Measurements from ENCODE around the gene ATP4B.
"Not testable (repeated sequence)": the region's sequence is repeated elsewhere in the genome, so short reads cannot be mapped to it uniquely, and the experiment has no call there.

ATP4B gene

GRCh38 chr13:113627136-113627535 lies 30.9 kb downstream of the ATP4B start:
- H3K4me1 Mint-ChIP-seq, result no peaks in the 10 kb centered on the region
- H3K4me3 Mint-ChIP-seq, result no peak overlapping the region
- peaks cover 3% of the 10 kb centered on the region for H3K27me3 Mint-ChIP-seq (ENCODE audit: low read depth)
- peaks cover 68% of the 10 kb centered on the region for H3K36me3 Mint-ChIP-seq (ENCODE audit: low read depth)
- no peaks in the 10 kb centered on the region for H3K9me3 Mint-ChIP-seq
- TF ChIP-seq CTCF (IDR thresholded peaks at IDR 0.05; ENCODE audit: unreplicated experiment in 3 of 3), result no peak
- H3K27ac Mint-ChIP-seq, result peak overlapping the region in 1 of 3 experiments; percentile 57

- peaks cover 70% of the 10 kb centered on the region for H3K36me3 Mint-ChIP-seq (ENCODE audit: low read depth)
- H3K4me1 Mint-ChIP-seq, result no peaks in the 10 kb centered on the region
- TF ChIP-seq CTCF (IDR thresholded peaks at IDR 0.05; ENCODE audit: unreplicated experiment in 3 of 3), result no peak
- H3K9me3 Mint-ChIP-seq, result no peaks in the 10 kb centered on the region
- peak overlapping the region in 1 of 3 experiments; percentile 57 for H3K27ac Mint-ChIP-seq
- H3K27me3 Mint-ChIP-seq (ENCODE audit: low read depth), result peaks cover 3% of the 10 kb centered on the region
- H3K4me3 Mint-ChIP-seq, result no peak overlapping the region
Observed at GRCh38 chr13:113625965-113626721, 31.9 kb downstream of the ATP4B start.

GRCh38 chr13:113624640-113625304 lies 33.2 kb downstream of the ATP4B start:
- not testable (repeated sequence) for H3K9me3 Mint-ChIP-seq; H3K27ac Mint-ChIP-seq; H3K4me3 Mint-ChIP-seq; H3K4me1 Mint-ChIP-seq; H3K27me3 Mint-ChIP-seq (ENCODE audit: low read depth)
- H3K36me3 Mint-ChIP-seq (ENCODE audit: low read depth), result peaks cover 66% of the 10 kb centered on the region

- no peaks in the 10 kb centered on the region for H3K4me1 Mint-ChIP-seq
- no peak for TF ChIP-seq CTCF (IDR thresholded peaks at IDR 0.05; ENCODE audit: unreplicated experiment in 3 of 3)
- H3K4me3 Mint-ChIP-seq, result no peak overlapping the region
- no peak overlapping the region for H3K27ac Mint-ChIP-seq
- H3K9me3 Mint-ChIP-seq, result no peaks in the 10 kb centered on the region
- H3K27me3 Mint-ChIP-seq (ENCODE audit: low read depth), result peaks cover 3% of the 10 kb centered on the region
- peaks cover 66% of the 10 kb centered on the region for H3K36me3 Mint-ChIP-seq (ENCODE audit: low read depth)
Observed at GRCh38 chr13:113624235-113624587, 33.8 kb downstream of the ATP4B start.

GRCh38 chr13:113623491-113624234 lies 34.3 kb downstream of the ATP4B start:
- Mint-ChIP-seq H3K4me1 (peaks cover 2% of the 10 kb centered on the region), H3K4me3 (no peak overlapping the region), H3K36me3 (ENCODE audit: low read depth) (peaks cover 68% of the 10 kb centered on the region), H3K27me3 (ENCODE audit: low read depth) (peaks cover 3% of the 10 kb centered on the region), H3K9me3 (no peaks in the 10 kb centered on the region), H3K27ac (no peak overlapping the region)
- TF ChIP-seq CTCF (IDR thresholded peaks at IDR 0.05; ENCODE audit: unreplicated experiment in 3 of 3), result no peak

GRCh38 chr13:113622791-113623490 lies 35.1 kb downstream of the ATP4B start:
- no peak overlapping the region for H3K27ac Mint-ChIP-seq
- peaks cover 9% of the 10 kb centered on the region for H3K4me1 Mint-ChIP-seq
- peaks cover 67% of the 10 kb centered on the region for H3K36me3 Mint-ChIP-seq (ENCODE audit: low read depth)
- no peak for TF ChIP-seq CTCF (IDR thresholded peaks at IDR 0.05; ENCODE audit: unreplicated experiment in 3 of 3)
- H3K4me3 Mint-ChIP-seq, result no peak overlapping the region
- H3K9me3 Mint-ChIP-seq, result no peaks in the 10 kb centered on the region
- H3K27me3 Mint-ChIP-seq (ENCODE audit: low read depth), result peaks cover 3% of the 10 kb centered on the region

- H3K27ac Mint-ChIP-seq; H3K9me3 Mint-ChIP-seq; H3K4me3 Mint-ChIP-seq; H3K27me3 Mint-ChIP-seq (ENCODE audit: low read depth): not testable (repeated sequence)
- peaks cover 14% of the 10 kb centered on the region for H3K4me1 Mint-ChIP-seq
- peaks cover 63% of the 10 kb centered on the region for H3K36me3 Mint-ChIP-seq (ENCODE audit: low read depth)
Observed at GRCh38 chr13:113621986-113622550, 35.9 kb downstream of the ATP4B start.

Measured in nephron (organoid).